GM19395 (cell line): ENCODE measurements around the gene NDUFS6.

Experiments used
- ATAC-seq: cut with Tn5 transposase; IDR thresholded peaks from one replicate; pipeline ENCODE4 v1.9.1; 2021; ENCODE audit warnings: mild to moderate bottlenecking, moderate library complexity; ENCODE audit not compliant: unreplicated experiment

The NDUFS6 gene

DNA sequence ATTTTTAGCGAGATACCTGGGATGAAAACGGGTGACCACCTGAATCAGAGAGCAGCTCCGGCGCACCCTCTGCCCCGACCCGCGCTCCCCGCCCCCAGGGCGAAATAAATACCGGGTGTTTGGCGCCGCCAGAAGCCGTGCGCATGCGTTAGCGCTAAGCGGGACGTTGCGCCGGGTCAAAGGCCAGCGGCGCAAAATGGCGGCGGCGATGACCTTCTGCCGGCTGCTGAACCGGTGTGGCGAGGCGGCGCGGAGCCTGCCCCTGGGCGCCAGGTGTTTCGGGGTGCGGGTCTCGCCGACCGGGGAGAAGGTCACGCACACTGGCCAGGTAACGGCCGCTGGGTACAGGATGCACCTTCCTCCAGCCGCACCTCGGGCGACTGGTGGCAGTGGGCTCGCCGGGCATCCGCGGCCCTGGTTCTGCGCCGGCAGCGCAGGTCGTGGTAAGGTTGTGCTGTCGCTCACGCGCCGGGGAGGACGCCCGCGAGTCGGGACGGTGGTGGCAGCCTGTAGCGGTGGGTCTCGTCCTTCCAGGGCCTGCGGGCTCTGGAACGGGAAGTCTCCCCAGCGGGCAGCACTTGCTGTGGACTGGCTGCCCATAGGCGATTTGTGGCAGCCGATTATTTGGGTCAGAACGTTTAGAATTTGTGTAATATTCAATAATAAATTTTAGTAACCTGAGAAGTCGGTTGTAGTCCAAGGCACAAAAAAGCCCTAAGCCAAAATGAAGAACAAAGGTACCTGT, at the start of gene NDUFS6:
Gene NDUFS6 (plus strand): TSS at position 186 of the 745 bp plus-strand sequence. CDS start 11 bp downstream, at position 197.
- ATAC-seq: peak; percentile 72

GRCh38 chr5:1751864-1752822, 49.1 kb upstream of the NDUFS6 start:
- no peak for ATAC-seq

DNA sequence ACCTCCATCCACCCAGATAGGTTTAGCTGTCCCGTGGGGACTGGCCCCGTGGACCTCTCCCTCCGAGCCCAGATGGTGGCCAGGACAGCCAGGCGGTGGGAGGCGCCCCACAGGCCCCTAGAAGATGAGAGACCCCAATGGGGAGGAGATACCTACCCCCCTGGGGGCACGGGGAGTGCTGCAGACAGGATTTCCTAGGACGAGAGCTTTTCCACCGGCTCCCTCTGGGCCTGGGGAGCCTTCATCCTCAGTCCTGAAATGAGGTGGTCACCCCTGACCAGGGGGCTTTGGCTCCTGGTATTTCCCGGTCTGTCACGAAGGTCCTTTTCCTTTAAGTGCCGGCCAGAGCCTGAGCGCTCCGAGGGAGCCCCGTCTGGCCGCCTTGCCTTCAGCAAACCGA, 48.3 kb upstream of the NDUFS6 start:
- no peak for ATAC-seq

DNA sequence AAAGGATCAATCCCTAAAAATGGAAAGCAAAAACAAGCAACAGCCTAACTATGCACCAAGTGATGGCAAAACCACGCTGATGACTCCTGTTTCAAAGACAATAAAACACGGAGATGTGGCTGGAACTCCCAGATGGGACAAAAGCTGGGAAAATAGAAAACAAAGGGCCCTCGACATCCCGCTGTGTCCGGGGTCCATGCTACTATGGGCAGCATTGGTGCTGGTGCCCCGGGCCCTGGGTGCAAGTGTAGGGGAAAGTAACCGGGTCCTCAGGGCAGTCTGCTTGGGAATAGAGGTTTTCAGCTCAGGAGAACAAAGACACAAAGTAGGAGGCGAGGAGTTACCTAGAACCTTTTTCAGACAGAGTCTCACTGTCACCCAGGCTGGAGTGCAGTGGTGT, 47.7 kb upstream of the NDUFS6 start:
- no peak for ATAC-seq

- no peak for ATAC-seq
Measured at GRCh38 chr5:1754531-1755220, 46.5 kb upstream of the NDUFS6 start.

- no peak for ATAC-seq
Measured at GRCh38 chr5:1755321-1755949, 45.8 kb upstream of the NDUFS6 start.

- ATAC-seq: no peak
Measured at GRCh38 chr5:1756481-1756880, 44.7 kb upstream of the NDUFS6 start.

DNA sequence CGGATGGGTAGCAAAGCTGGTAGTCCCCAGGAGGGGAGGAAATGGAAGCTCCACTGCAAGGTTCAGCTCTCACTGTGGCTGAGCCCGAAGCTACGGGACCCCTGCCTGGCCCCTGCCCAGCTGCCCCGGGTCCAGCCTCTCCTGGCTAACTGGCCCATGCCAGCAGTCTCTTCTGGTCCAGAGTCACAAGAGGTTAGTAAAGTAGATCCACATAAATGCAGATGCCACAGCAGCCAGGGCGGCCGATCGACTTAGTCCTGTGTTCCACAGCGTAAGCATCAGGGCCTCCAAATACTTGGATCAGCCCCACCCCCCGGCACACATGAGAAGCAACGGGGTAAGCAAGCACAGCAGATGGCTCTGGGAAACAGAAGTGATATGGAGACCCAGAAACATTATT, 43.7 kb upstream of the NDUFS6 start:
- no peak for ATAC-seq

- ATAC-seq: no peak
Measured at GRCh38 chr5:1758574-1758973, 42.6 kb upstream of the NDUFS6 start.

GRCh38 chr5:1759378-1759970, 41.7 kb upstream of the NDUFS6 start:
- ATAC-seq: no peak

GRCh38 chr5:1760231-1760630, 41.0 kb upstream of the NDUFS6 start:
- ATAC-seq: no peak

DNA sequence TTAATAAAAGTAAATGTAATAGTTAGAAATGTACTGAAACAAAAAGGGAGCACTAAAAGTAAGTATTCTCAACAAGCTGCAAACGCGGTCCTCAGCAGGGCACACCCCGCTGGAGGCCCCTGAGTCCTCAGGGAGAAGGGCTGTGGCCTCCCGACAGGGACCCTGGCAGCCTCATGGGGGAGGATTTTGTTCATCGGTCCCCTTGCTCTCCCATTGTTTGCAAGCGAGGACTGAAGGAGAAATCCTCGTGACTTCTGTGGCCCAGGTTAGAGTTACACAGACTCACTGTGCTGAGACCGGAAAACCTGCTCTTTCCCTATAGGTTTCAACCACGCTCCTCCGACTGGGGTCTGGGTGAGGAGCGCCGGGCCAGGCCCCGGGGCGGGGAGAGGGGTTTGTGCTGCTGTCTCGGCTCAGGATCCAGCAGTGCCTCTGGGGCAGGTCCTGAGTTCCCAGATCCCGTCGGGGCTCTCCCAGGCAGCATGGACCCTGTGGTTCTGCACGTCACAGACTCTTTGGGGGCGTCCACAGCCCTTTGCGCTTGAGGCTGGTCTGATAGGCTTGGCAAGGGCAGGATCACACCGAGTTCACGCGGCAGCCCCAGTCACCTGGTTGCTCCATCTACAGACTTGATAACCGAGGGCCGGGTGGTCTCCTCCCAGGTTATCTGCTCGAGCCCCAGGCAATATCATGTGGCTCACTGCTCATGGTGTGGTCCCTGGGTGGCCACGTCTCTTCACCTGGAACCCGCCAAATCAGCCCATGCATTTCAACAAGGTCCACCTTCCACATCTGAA, 40.4 kb upstream of the NDUFS6 start:
- no peak for ATAC-seq

GRCh38 chr5:1761453-1761755, 39.8 kb upstream of the NDUFS6 start:
- no peak for ATAC-seq

- ATAC-seq: no peak
Measured at GRCh38 chr5:1762121-1762882, 38.9 kb upstream of the NDUFS6 start.

- no peak for ATAC-seq
Measured at GRCh38 chr5:1762883-1763547, 38.2 kb upstream of the NDUFS6 start.

DNA sequence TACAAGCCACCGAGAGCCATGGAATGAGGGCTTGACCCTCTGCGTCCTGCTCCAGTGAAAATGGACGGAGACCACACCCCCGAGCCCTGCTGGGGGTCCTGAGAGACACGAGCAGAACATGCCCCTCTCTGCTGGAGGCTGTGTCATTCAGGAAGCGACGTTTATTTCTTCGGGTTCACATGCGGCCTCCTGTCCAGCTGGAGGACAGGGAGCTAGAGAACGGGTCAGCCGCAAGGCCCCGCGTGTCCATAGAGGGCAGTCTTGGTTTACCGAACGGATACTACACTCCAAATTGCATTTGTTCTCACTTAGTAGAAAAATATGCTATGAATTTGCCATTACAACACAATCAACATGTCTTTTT, 37.7 kb upstream of the NDUFS6 start:
- no peak for ATAC-seq

DNA sequence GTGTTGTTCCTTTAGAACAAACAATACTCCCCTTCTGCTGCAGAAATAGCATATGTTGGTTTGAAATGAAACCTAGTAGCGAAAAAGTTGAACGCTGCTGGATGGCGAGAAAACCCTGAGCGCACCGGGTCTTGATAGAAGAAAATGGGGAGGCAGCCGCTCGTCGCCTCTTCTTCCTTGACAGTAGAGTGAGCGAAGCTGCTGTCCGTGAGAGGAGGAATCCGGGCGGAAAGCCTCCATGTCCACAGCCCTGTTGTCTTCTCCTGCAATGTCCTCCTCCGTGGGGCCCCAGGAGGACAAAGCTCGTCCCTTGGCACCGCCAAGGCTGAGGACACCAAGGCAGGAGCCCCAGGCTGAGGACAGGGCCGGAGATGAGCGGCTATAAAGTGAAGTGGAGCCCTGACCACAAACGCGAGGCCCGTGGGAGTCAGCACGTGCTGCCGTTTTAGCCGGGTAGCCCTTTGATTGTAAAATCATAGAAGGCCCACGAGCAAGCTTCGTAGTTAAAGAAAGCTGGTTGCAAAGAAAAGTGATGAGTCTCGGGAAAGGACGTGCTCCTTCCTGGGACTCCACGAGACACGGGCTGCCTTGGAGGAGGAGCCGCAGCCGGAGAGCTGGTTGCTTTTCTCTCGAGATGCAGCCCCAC, 37.1 kb upstream of the NDUFS6 start:
- ATAC-seq: no peak

- ATAC-seq: no peak
Measured at GRCh38 chr5:1764606-1764960, 36.6 kb upstream of the NDUFS6 start.
